Parietal lobe (tissue), 1 donor: ENCODE data around the gene GAGE13. TPM values are rescaled to one million over a fixed set of nuclear protein-coding genes. Genes with fewer than 3 reads are reported as not detected.

Source experiments
- total RNA-seq: library from RNA; depleted of rRNA; stranded (reverse); fragments of >200 nt; gene quantifications from one replicate; pipeline ENCODE4 v1.2.3, GENCODE V29; 2014

GAGE13 gene
- total RNA-seq: not detected

DNA sequence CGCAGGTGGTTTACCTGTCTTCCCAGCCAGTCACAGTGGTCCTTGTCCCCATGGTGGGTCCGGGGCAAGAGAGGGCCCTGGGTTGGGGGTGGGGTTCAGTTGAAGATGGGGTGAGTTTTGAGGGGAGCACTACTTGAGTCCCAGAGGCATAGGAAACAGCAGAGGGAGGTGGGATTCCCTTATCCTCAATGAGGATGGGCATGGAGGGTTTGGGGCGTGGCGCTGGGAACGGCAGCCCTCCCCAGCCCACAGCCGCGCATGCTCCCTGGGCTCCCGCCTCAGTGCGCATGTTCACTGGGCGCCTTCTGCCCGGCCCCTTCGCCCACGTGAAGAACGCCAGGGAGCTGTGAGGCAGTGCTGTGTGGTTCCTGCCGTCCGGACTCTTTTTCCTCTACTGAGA lies at the start of gene GAGE13:
TSS of gene GAGE13 (plus strand) at position 301 of the 400 bp plus-strand sequence. CDS start 1,156 bp downstream, outside the sequence.

DNA sequence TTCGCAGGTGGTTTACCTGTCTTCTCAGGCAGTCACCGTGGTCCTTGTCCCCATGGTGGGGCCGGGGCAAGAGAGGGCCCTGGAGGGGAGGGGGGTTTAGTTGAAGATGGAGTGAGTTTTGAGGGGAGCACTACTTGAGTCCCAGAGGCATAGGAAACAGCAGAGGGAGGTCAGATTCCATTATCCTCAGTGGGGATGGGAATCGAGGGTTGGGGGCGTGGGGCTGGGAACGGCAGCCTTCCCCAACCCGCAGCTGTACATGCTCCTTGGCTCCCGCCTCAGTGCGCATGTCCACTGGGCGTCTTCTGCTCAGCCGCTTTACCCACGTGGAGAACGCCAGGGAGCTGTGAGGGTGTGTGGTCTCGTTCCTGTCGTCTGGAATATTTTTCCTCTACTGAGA lies 28.0 kb upstream of the GAGE13 start, which contains the start of gene GAGE10:
TSS of gene GAGE10 (plus strand) at position 301 of the 400 bp plus-strand sequence. CDS start 1,214 bp downstream, outside the sequence.

DNA sequence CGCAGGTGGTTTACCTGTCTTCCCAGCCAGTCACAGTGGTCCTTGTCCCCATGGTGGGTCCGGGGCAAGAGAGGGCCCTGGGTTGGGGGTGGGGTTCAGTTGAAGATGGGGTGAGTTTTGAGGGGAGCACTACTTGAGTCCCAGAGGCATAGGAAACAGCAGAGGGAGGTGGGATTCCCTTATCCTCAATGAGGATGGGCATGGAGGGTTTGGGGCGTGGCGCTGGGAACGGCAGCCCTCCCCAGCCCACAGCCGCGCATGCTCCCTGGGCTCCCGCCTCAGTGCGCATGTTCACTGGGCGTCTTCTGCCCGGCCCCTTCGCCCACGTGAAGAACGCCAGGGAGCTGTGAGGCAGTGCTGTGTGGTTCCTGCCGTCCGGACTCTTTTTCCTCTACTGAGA lies 9.6 kb upstream of the GAGE13 start, which contains the start of gene GAGE12J:
TSS of gene GAGE12J (plus strand) at position 301 of the 400 bp plus-strand sequence. CDS start 1,157 bp downstream, outside the sequence.

Other genes with a start within 250 kb of the GAGE13 start
- gene GPKOW, start 207.8 kb upstream of the GAGE13 start, total RNA-seq: 20.3 TPM
- gene MAGIX, start 168.8 kb upstream of the GAGE13 start, total RNA-seq: 2.8 TPM
- gene PLP2, start 159.7 kb upstream of the GAGE13 start, total RNA-seq: 1.6 TPM
- 0.31 TPM for gene PRICKLE3, start 145.2 kb upstream of the GAGE13 start, total RNA-seq
- gene SYP, start 131.4 kb upstream of the GAGE13 start, total RNA-seq: 121 TPM
- gene CACNA1F, start 98.2 kb upstream of the GAGE13 start, total RNA-seq: not detected
- 5.3 TPM for gene CCDC22, start 96.1 kb upstream of the GAGE13 start, total RNA-seq
- gene FOXP3, start 66.9 kb upstream of the GAGE13 start, total RNA-seq: not detected
- 19.1 TPM for gene PPP1R3F, start 61.8 kb upstream of the GAGE13 start, total RNA-seq
- not detected for gene GAGE10, start 27.9 kb upstream of the GAGE13 start, total RNA-seq
- gene GAGE12J, start 9.5 kb upstream of the GAGE13 start, total RNA-seq: not detected
- not detected for gene GAGE12C, start 200.6 kb downstream of the GAGE13 start, total RNA-seq
- not detected for gene GAGE12D, start 210.2 kb downstream of the GAGE13 start, total RNA-seq
- gene GAGE12E, start 219.7 kb downstream of the GAGE13 start, total RNA-seq: not detected
- gene GAGE12F, start 229.3 kb downstream of the GAGE13 start, total RNA-seq: not detected
- gene GAGE12G, start 238.8 kb downstream of the GAGE13 start, total RNA-seq: not detected
- gene GAGE12H, start 248.4 kb downstream of the GAGE13 start, total RNA-seq: not detected